K562 (cell line): Measurements from ENCODE around the gene SNX9. TPM values are rescaled to one million over a fixed set of nuclear protein-coding genes. Genes with fewer than 3 reads are reported as not detected.

ENCODE experiments used
- E2F3 ChIP-seq: fragments of 250-450 bp; sonication (Bioruptor Pico); IDR thresholded peaks from 2 replicates; pipeline ENCODE4 v1.4.0; 2020; ENCODE audit warnings: mild to moderate bottlenecking
- EGR1 ChIP-seq: fragments of 450-650 bp; conservative IDR thresholded peaks from 2 replicates; pipeline ENCODE4 v1.6.1; 2017; ENCODE audit warnings: mild to moderate bottlenecking
- KDM5B ChIP-seq: fragments of 200-600 bp; sonication (generic); IDR thresholded peaks from 2 replicates; pipeline ENCODE4 v1.6.1; 2012; ENCODE audit warnings: low read depth, mild to moderate bottlenecking, moderate library complexity, low read length, control low read depth, inconsistent platforms; ENCODE audit not compliant: insufficient replicate concordance
- MAZ ChIP-seq, 2 experiments: fragments of 450-650 bp in 1 of 2; sonication (generic) in 1 of 2; formaldehyde crosslinking; IDR thresholded peaks in 1 of 2; conservative IDR thresholded peaks in 1 of 2; 2 replicates each; pipeline versions ENCODE4 v1.4.0 to v1.5.0; 2020; ENCODE audit warnings: mild to moderate bottlenecking in 1 of 2, missing genetic modification reagents in 1 of 2
- MBD2 ChIP-seq: sonication (generic); IDR thresholded peaks from 2 replicates; pipeline ENCODE4 v1.6.1; 2016; ENCODE audit warnings: low read depth, borderline replicate concordance
- NCOA4 ChIP-seq: fragments of 450-650 bp; IDR thresholded peaks from 2 replicates; pipeline ENCODE4 v1.6.1; 2018; ENCODE audit warnings: mild to moderate bottlenecking; ENCODE audit not compliant: partially characterized antibody
- PML ChIP-seq: IDR thresholded peaks from 2 replicates; pipeline ENCODE4 v1.6.1; 2012; ENCODE audit warnings: low read length, inconsistent platforms
- RBM22 ChIP-seq: fragments of 200-400 bp; formaldehyde crosslinking; IDR thresholded peaks from 2 replicates; pipeline ENCODE4 v1.6.1; 2018; ENCODE audit warnings: low read length, low read depth; ENCODE audit not compliant: poor library complexity, severe bottlenecking
- SMAD3 ChIP-seq: fragments of 450-650 bp; formaldehyde crosslinking; conservative IDR thresholded peaks from 2 replicates; pipeline ENCODE4 v1.4.0; 2020; ENCODE audit warnings: mild to moderate bottlenecking
- TCF7L2 ChIP-seq: fragments of 150-350 bp; IDR thresholded peaks from 2 replicates; pipeline ENCODE4 v1.6.1; 2016; ENCODE audit warnings: low read depth, mild to moderate bottlenecking, low read length, moderate library complexity
- ZNF197 ChIP-seq: fragments of 200-800 bp; sonication (Bioruptor generic); IDR thresholded peaks from 2 replicates; pipeline ENCODE4 v1.6.1; 2016; ENCODE audit warnings: low read depth, missing genetic modification characterization, missing compliant biosample characterization
- ZSCAN29 ChIP-seq: fragments of 450-650 bp; IDR thresholded peaks from 2 replicates; pipeline ENCODE4 v1.6.1; 2017
- polyA plus RNA-seq, 8 experiments: library from polyadenylated mRNA; depleted of rRNA in 4 of 8; stranded (reverse) in 5 of 8; unstranded in 3 of 8; fragments of >200 nt; fragmentation: Nextera tagmentation in 2 of 8; fragmentation: Illumina TruSeq in 1 of 8; extraction: Ambion mirVana in 2 of 8; extraction: Trizol in 1 of 8; gene quantifications; 2 replicates each; pipeline versions ENCODE4 v1.2.1 to v1.2.3, GENCODE V29; 2011 to 2014; ENCODE audit warnings: inconsistent platforms in 1 of 8, missing spikeins in 1 of 8
- total RNA-seq, 7 experiments: library from RNA; depleted of rRNA in 6 of 7; stranded (reverse); fragments of >200 nt in 6 of 7; fragmentation: Illumina TruSeq in 2 of 7; extraction: Trizol in 2 of 7; gene quantifications; 2 replicates each; pipeline versions ENCODE4 v1.2.1 to v1.2.3, GENCODE V29; 2011 to 2021; ENCODE audit warnings: low replicate concordance in 1 of 7
- TF ChIP-seq, protein P1 (sequence below): fragments of 250-450 bp; sonication (Bioruptor Pico); IDR thresholded peaks from 2 replicates; pipeline ENCODE4 v1.8.0; 2022; ENCODE audit warnings: inconsistent platforms
- TF ChIP-seq, protein P2 (sequence below), 2 experiments: IDR thresholded peaks; 2 replicates each; pipeline ENCODE4 v1.6.1; 2011; ENCODE audit warnings: borderline replicate concordance in 1 of 2, control low read depth in 1 of 2, low read depth in 1 of 2, low read length in 1 of 2, mild to moderate bottlenecking in 1 of 2, mixed read lengths in 1 of 2, moderate library complexity in 1 of 2; ENCODE audit not compliant: insufficient read depth in 1 of 2, insufficient read length in 1 of 2, poor library complexity in 1 of 2, severe bottlenecking in 1 of 2; ENCODE audit errors: extremely low read depth in 1 of 2
- TF ChIP-seq, protein P3 (sequence below): fragments of 250-450 bp; sonication (Bioruptor Pico); IDR thresholded peaks from 2 replicates; pipeline ENCODE4 v1.8.0; 2022; ENCODE audit warnings: moderate library complexity, mild to moderate bottlenecking, inconsistent platforms
- TF ChIP-seq, protein P4 (sequence below), 2 experiments: IDR thresholded peaks in 1 of 2; conservative IDR thresholded peaks in 1 of 2; 2 replicates each; pipeline ENCODE4 v1.6.1; 2016; ENCODE audit warnings: low read depth in 2 of 2, mild to moderate bottlenecking in 1 of 2, missing compliant biosample characterization in 1 of 2, missing genetic modification characterization in 1 of 2, moderate library complexity in 1 of 2
- TF ChIP-seq, protein P5 (sequence below): fragments of 250-450 bp; sonication (Bioruptor Pico); IDR thresholded peaks from 2 replicates; pipeline ENCODE4 v1.8.0; 2021; ENCODE audit warnings: moderate library complexity, mild to moderate bottlenecking, inconsistent platforms

SNX9 gene
- total and polyA plus RNA-seq, 9 of the 15 experiments (the other 6 are each of a cell fraction or from before 2014, with no cell fraction given): 6.0 to 81.7 (median 57.1) TPM

DNA sequence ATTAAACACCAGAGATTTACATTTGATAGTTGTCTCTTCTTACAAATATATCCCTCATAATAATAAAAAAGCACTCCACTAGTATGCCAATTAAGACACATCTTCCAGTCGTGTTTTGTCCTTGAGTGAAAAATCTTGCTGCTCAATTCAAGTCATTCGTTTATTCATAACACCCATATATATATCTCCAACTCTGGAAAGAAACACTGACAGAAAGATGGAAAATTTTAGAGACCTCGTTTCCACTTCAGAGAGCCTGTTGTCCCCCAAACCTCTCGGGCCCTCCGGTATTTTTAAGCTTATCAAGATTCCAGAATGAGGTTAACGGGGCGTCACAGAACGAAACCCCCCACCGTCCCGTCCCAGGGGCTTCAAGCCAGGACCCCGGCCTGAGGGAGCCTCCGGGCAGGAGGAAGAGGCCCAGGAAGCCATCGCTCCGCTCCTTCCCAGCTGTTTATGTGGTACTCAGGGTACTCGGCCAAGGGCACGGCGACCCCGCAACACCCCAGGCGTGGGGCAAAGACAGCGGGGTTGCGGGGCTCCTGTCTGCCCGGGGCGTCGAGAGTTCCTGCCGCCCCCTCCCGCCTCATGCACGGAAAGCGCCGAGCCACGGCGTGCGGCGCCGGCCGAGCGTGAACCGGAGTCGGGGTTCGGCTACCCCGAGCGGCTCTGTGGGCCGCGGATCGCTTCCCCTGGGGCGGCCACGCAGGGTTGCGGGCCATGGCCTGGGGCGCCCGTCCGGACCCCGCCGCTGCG is 623 bp upstream of the SNX9 start (continued):
- TF ChIP-seq, protein P1, sequence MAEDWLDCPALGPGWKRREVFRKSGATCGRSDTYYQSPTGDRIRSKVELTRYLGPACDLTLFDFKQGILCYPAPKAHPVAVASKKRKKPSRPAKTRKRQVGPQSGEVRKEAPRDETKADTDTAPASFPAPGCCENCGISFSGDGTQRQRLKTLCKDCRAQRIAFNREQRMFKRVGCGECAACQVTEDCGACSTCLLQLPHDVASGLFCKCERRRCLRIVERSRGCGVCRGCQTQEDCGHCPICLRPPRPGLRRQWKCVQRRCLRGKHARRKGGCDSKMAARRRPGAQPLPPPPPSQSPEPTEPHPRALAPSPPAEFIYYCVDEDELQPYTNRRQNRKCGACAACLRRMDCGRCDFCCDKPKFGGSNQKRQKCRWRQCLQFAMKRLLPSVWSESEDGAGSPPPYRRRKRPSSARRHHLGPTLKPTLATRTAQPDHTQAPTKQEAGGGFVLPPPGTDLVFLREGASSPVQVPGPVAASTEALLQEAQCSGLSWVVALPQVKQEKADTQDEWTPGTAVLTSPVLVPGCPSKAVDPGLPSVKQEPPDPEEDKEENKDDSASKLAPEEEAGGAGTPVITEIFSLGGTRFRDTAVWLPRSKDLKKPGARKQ (CRISPR knock-in tag): no peak
- TF ChIP-seq TCF7L2: no peak
- no peak for TF ChIP-seq PML
- TF ChIP-seq ZNF197: no peak
- peak; percentile 73; the same call in 1 of the 2 replicates for TF ChIP-seq E2F3 (CRISPR knock-in tag)
- TF ChIP-seq MBD2: no peak
- 0 out of 2 replicates have a peak, but pooled peaks have one; percentile 28 for TF ChIP-seq SMAD3 (CRISPR knock-in tag)
- TF ChIP-seq, protein P2, sequence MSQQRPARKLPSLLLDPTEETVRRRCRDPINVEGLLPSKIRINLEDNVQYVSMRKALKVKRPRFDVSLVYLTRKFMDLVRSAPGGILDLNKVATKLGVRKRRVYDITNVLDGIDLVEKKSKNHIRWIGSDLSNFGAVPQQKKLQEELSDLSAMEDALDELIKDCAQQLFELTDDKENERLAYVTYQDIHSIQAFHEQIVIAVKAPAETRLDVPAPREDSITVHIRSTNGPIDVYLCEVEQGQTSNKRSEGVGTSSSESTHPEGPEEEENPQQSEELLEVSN (IDR thresholded peaks at IDR 0.05; ENCODE audit: borderline replicate concordance in 1 of 2, extremely low read depth in 1 of 2, insufficient read depth in 1 of 2, insufficient read length in 1 of 2, low read depth in 1 of 2, low read length in 1 of 2, poor library complexity in 1 of 2, severe bottlenecking in 1 of 2): peak; percentile 80 to 89
- TF ChIP-seq, protein P3, sequence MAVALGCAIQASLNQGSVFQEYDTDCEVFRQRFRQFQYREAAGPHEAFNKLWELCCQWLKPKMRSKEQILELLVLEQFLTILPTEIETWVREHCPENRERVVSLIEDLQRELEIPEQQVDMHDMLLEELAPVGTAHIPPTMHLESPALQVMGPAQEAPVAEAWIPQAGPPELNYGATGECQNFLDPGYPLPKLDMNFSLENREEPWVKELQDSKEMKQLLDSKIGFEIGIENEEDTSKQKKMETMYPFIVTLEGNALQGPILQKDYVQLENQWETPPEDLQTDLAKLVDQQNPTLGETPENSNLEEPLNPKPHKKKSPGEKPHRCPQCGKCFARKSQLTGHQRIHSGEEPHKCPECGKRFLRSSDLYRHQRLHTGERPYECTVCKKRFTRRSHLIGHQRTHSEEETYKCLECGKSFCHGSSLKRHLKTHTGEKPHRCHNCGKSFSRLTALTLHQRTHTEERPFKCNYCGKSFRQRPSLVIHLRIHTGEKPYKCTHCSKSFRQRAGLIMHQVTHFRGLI (CRISPR knock-in tag): no peak
- TF ChIP-seq MAZ (CRISPR knock-in tag; conservative IDR thresholded peaks at IDR 0.05 in 1 of 2, IDR thresholded peaks at IDR 0.05 in 1 of 2): peak in 1 of 2 experiments; percentile 58
- TF ChIP-seq NCOA4: no peak
- TF ChIP-seq, protein P4, sequence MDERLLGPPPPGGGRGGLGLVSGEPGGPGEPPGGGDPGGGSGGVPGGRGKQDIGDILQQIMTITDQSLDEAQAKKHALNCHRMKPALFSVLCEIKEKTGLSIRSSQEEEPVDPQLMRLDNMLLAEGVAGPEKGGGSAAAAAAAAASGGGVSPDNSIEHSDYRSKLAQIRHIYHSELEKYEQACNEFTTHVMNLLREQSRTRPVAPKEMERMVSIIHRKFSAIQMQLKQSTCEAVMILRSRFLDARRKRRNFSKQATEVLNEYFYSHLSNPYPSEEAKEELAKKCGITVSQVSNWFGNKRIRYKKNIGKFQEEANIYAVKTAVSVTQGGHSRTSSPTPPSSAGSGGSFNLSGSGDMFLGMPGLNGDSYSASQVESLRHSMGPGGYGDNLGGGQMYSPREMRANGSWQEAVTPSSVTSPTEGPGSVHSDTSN (CRISPR knock-in tag; IDR thresholded peaks at IDR 0.05; ENCODE audit: low read depth): no peak
- TF ChIP-seq, protein P4 (tag; conservative IDR thresholded peaks at IDR 0.05; ENCODE audit: low read depth): no peak
- TF ChIP-seq, protein P5, sequence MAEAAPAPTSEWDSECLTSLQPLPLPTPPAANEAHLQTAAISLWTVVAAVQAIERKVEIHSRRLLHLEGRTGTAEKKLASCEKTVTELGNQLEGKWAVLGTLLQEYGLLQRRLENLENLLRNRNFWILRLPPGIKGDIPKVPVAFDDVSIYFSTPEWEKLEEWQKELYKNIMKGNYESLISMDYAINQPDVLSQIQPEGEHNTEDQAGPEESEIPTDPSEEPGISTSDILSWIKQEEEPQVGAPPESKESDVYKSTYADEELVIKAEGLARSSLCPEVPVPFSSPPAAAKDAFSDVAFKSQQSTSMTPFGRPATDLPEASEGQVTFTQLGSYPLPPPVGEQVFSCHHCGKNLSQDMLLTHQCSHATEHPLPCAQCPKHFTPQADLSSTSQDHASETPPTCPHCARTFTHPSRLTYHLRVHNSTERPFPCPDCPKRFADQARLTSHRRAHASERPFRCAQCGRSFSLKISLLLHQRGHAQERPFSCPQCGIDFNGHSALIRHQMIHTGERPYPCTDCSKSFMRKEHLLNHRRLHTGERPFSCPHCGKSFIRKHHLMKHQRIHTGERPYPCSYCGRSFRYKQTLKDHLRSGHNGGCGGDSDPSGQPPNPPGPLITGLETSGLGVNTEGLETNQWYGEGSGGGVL (CRISPR knock-in tag): no peak
- peak; percentile 49; the same call in 1 of the 2 replicates for TF ChIP-seq ZSCAN29
- no peak for TF ChIP-seq RBM22
- peak; percentile 66 for TF ChIP-seq EGR1
- TF ChIP-seq KDM5B: peak; percentile 43
